GM18526 (cell line): ENCODE results near the gene L1CAM.

Experiments used
- POLR2A ChIP-seq: IDR thresholded peaks from 3 replicates; pipeline ENCODE4 v1.6.1; 2011; ENCODE audit not compliant: insufficient read length; ENCODE audit errors: extremely low read depth

L1CAM gene

GRCh38 chrX:153901753-153902140, 15.8 kb upstream of the L1CAM start:
- no peak for TF ChIP-seq POLR2A

- TF ChIP-seq POLR2A: no peak
Measured at GRCh38 chrX:153900831-153901752, 15.1 kb upstream of the L1CAM start.

DNA sequence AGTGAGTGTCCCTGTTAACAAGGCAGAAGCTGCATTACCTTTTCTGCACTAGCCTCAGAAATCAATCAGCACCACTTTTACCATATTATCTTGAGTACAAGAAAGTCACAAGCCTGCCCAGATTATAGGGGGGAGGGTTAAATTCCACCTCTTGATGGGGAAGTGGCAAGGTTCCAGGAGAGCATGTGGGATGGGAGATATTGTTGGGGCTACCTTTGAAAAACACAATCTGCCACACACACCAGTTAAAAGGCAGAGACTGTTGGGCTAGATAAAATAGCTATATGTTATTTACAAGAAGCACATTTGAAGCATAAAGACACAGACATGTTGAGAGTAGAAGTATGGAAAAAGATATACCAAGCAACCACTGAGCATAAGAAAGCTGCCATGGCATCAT, 11.9 kb upstream of the L1CAM start:
- no peak for TF ChIP-seq POLR2A

DNA sequence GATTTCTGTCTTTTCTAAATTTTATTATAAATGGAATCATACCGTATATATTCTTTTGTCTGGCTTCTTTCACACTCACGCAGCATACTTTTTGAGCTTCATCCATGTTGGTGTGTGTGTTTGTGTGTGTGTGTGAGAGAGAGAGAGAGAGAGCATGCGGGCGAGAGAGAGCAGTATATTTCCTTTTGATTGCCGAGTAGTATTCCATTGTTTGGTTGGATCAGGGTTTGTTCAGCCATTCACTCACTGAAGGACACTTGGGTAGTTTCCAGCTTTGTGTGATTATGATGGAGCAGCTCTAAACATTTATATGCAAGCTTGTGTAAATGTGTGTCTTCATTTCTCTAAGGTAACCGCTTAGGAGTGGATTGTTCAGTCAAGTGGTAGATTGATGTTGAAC, 3.1 kb upstream of the L1CAM start:
- no peak for TF ChIP-seq POLR2A

GRCh38 chrX:153888344-153888743, 2.4 kb upstream of the L1CAM start:
- TF ChIP-seq POLR2A: no peak

GRCh38 chrX:153887385-153887784, 1.4 kb upstream of the L1CAM start:
- TF ChIP-seq POLR2A: no peak

GRCh38 chrX:153886915-153887314, 942 bp upstream of the L1CAM start:
- TF ChIP-seq POLR2A: no peak

GRCh38 chrX:153885208-153885787, 675 bp downstream of the L1CAM start:
- TF ChIP-seq POLR2A: no peak

DNA sequence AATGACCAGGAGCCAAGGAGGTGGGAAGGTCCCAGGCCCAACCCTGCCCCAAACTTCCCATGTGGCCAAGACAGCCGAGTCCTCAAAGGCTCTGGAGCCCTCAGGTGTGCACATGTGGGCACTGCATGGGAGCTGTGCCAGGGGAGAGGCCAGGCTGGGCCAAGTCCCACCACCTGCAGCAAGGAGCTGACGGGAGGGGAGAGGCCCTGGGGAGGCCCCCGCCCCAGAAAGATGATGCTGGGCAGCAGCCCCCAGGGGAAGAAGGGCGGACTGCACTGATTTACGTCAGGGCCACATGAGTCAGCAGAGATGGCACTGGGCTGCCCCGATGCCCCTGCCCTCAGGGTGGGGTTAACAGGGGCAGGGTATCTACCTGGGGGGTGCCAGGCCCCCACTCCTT, 1.4 kb downstream of the L1CAM start:
- TF ChIP-seq POLR2A: no peak

GRCh38 chrX:153884136-153884535, 1.8 kb downstream of the L1CAM start:
- no peak for TF ChIP-seq POLR2A

DNA sequence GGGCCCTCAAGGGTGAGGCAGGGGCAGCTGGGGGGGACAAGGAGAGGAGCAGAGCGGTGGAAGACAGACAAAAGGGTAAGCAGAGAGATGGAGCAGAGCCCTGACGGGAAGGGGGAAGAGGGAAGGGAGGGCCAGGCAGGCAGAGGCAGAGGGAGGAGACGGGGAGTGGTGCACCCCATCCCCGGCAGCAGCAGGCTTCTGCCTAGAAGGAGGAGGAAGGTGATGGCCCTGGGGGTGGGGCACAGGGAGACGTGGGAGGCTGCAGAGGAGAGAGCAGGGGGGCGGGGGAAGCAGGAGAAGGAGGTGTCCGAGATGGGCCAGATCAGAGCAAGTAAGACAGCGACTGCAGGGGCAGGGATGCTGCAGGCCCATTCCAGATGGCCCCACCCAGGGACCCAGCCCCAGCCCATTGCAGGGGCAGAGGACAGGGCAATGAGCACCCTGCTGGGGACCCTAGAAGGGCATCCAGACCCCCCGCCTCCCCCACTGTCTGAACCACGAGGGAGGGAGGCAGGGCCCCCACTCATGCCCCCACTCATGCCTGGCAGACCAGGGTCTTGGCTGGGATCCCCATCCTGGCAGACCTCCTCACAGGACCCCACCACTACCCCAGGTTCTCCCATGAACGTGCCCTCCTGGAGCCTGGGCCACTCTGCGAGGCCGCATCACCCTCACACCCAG, 2.7 kb downstream of the L1CAM start:
- no peak for TF ChIP-seq POLR2A

- no peak for TF ChIP-seq POLR2A
Measured at GRCh38 chrX:153882557-153882956, 3.4 kb downstream of the L1CAM start.

- no peak for TF ChIP-seq POLR2A
Measured at GRCh38 chrX:153882086-153882498, 3.9 kb downstream of the L1CAM start.

DNA sequence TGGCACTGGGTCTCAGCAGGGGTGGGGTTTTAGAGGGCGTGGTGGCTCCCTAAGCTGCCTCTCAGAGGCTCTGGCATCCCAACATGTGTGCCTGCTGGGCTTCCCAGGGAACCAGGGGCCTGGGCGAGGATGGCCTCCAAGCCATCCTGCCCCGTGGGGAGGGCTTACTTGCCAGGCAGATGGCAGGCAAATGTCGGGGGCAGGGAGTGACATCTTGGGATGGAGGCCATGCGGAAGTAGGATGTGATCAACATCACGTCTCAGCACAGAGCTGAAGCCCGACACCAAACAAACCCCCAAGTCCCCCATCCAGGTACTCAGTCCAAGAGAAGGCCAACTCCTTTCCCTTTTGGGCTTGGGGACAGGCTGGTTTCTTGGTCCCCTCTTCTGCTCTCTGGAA, 4.7 kb downstream of the L1CAM start:
- no peak for TF ChIP-seq POLR2A

DNA sequence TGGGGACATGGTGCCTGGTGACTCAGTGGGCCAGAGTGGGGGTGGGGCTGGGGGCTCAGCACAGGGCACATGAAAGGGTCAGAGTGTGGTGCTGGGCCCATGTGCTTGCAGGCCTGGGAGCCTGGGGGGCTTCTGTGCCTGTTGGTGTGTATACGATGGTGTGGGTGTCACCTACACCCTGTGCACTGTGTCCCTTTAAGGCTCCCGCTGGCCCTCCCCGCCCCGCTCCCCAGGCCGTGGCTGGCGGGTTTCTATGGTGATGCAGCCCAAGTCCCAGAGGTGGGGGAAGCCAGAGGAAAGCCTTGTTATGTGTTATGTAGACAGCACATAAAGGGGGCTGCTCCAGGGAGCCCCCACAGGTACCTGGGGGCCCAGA, 5.5 kb downstream of the L1CAM start:
- no peak for TF ChIP-seq POLR2A

DNA sequence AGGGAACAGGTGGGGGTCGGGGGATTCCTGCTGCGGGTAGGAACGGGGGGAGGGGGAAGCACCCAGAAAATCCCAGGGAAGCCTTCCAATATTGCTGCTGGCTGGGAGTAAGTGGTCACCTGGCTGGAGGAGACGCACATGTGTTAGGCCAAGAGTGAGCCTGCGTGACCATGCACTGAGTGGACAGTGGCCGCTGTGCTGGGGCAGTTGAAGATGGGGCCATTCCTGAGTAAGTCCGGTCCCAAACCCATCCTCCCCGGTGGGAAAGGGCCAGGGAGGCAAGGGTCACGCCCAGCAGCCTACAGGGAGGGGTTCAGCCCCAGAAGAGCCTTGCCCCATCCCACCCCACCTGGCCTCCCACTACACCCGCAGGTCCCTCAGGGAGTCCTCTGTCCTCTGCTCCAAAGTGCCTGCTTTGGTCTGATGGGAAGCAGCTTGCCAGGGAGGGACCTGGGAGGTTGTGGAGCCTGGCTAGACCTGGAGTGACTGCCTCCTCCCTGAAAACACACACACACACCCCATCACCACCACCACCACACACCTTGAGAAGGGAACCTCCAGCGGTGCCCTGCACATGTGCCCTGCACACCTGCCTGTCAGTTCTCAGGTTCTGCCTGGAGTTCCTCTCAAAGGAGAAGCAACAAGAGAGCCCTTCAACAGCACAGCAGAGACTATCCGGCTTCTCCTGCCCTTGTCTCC, 6.1 kb downstream of the L1CAM start:
- TF ChIP-seq POLR2A: no peak

DNA sequence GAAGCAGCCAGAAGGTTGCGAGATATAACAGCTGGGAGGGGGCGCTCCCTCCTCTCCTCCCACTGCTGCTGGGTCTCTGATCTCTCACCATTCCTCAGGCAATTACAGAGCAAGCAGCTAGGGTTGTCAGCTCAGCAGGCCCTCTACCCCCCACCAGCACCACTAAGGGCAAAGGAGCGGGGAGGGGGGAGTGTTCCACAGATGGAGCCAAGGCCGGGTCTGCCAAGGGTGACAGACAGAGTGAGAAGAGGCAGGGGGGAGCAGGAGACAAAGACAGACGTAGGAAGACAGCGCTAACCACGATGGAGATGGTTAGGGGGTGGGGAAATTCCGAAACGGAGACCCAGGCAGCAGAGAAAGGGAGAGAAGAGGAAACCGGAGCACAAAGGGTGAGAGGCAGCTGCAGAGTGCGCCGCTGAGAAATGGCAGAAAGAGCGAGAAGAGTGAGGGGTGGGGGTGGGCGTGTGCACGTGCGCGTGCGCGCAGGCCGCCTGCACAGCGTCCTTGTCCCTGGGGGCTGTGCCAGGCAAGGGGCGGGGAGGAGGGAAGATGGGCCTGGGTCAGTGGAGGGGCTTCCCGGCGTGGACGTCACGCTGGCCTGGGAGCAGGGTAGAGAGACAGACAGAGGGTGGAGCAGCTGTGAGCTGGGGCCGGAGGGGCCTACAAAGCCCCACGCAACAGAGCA, 6.9 kb downstream of the L1CAM start:
- no peak for TF ChIP-seq POLR2A
